ENCODE measurements around the gene CYTH1.

The CYTH1 gene, protein sequence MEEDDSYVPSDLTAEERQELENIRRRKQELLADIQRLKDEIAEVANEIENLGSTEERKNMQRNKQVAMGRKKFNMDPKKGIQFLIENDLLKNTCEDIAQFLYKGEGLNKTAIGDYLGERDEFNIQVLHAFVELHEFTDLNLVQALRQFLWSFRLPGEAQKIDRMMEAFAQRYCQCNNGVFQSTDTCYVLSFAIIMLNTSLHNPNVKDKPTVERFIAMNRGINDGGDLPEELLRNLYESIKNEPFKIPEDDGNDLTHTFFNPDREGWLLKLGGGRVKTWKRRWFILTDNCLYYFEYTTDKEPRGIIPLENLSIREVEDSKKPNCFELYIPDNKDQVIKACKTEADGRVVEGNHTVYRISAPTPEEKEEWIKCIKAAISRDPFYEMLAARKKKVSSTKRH

DNA sequence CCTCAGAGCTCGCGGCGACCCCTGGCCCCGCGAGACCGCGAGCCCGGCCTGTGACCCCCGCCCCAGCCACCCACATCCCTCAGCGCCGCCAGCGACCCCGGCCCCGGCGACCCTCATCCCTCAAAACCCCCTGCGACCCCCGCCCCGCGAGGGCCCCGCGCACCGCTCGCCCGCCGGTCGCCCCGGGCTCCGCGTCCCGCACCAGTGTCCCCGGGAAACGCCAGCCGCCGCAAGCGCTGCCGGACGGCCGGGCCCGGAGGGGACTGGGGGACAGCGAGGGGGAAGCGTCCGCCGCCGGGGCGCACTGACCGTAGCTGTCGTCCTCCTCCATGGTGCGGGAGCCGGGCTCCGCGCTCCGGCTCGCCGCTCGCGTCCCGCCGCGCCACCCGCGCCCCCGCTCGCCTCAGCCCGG lies at the start of gene CYTH1:
CYTH1 (minus strand) TSS at position 381 of the 412 bp plus-strand sequence; CDS start at position 331, 50 bp downstream.
- DNase-seq (ENCODE audit: low read depth): no peak

DNA sequence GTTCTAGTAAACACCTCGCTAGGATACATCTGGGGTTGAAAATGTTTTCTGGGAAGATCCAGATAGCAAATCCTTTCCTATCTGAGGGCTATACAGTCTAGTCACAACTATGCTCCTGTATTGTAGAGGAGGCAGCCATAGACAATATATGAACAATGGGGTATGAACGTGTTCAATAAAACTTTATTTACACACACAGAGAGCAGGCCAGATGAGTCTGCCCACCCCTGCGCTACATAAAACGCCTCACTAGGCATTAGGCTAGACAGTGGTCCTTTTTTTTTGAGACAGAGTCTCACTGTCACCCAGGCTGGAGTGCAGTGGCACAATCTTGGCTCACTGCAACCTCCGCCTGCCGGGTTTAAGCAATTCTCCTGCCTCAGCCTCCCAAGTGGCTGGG lies 47.4 kb upstream of the CYTH1 start:
- DNase-seq (ENCODE audit: low read depth): no peak

DNA sequence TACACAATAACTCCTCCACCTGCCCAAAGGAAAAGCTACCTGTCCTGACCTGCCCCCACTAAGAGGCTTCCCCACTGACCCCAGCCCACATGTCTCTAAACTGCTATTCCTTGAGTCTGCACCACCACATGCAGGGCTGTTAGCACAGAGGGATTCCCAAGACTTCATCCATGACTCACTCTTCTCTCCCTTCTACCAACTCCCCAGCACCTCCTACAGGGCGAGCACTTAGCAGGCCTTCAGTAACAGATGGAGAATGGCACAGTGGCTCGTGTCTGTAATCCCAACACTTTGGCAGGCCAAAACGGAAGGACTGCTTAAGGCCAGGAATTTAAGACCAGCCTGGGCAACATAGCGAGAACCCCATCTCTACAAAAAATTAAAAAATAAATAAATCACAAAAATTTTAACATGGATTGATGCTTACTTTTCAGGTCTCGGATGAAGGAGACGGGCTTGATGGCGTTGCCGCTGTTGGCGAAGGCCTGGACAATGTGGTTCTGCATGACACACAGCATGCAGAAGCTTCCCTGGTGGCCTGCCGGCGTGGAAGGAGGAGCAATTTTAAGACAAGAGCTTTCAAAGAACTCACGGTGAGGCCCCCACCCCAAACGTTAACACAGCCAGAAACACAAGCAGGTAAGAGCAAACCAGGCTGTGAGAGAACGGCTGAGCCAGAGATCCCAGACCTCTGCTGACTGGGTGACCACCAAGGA lies 46.6 kb upstream of the CYTH1 start:
- no peak for DNase-seq (ENCODE audit: low read depth)

DNA sequence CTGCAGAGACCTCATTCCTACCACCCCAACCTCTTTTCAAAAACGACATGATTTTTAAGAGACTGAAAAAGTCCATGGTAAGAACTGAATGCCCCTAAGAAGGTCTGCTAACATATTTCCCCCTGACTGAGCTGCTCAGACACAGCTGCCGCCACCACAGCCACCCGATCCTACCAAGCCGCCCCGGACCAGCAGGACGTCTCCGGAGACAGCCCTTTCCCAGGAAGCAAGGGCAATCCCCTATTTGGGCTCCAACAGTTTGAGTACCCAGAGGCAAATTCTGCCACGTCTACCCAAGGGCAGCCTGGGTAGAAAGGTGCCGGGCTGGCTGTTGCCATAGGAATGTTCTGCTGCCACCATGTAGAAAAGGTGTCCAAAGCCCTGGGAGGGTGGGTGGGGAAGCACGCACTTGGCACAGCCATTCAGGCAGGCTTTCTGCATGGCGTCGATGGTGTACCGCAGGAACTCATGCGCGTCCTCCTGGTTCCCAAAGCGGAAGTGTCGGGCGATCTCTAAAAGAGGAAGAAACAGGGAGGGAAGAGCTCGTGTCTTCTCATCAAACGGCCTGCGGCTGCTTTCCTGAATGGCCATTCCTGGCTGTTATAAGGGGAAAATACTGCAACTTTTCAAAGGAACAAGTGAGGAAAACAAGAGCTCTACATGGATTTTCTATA lies 44.9 kb upstream of the CYTH1 start:
- DNase-seq (ENCODE audit: low read depth): no peak

- no peak for DNase-seq (ENCODE audit: low read depth)
These were observed 44.3 kb upstream of the CYTH1 start for GRCh38 chr17:78826421-78826820.

GRCh38 chr17:78825696-78826095 lies 43.6 kb upstream of the CYTH1 start:
- DNase-seq (ENCODE audit: low read depth): no peak

DNA sequence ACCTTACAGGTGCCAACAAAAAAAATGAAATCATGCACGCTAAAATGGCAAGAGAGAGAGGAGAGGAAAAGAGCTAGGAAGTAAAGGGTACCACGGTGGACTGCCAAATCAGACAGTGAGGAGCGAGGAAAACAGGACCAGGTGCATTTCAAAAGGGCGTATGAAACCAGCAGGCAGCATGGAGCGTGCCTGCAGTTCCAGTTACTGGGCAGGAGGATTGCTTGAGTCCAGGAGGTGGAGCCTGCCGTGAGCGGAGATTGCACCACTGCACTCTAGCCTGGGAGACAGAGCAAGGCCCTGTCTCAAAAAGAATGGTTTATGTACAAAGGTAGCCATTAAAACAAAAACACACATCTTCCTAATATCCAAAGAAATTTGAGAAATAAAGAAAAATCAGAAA lies 42.2 kb upstream of the CYTH1 start:
- DNase-seq (ENCODE audit: low read depth): no peak

DNA sequence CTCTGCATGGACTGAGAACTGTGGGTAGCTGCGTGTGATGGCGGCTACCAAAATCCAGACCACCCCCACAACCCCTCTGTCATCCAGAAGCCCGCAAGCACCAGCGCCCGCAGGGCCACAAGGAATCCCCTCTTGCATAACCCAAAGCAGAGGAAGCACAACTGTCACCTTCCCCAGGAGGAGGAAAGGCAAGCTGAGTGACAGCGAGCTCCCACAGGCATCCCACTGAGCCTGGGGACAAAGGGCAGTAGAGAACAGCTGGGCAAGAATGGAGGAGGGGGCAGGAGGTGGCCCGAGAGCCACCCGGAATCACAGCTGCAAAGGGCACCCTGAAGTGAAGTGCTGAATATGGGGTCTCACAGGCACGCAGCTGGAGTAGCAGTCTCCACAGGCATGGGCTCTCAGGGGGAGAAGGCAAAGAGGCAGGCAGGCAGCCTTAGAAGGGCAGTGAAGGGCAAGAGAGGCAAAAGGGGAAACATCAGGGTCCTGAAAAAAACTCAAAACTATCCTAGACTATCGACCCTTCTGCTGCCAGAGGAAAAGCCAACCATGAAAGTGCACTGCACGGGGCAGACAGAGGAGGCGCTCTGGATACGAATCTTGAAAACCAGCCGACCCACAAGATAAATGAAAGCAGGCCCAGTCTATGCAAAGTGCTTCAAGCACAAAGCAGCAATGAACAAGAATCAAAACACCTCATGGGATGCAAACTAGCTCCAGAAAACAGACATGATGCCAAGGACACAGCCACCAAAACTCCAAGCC lies 41.4 kb upstream of the CYTH1 start:
- DNase-seq (ENCODE audit: low read depth): no peak

GRCh38 chr17:78822552-78822951 lies 40.5 kb upstream of the CYTH1 start:
- DNase-seq (ENCODE audit: low read depth): no peak

GRCh38 chr17:78821961-78822360 lies 39.9 kb upstream of the CYTH1 start:
- DNase-seq (ENCODE audit: low read depth): no peak

DNA sequence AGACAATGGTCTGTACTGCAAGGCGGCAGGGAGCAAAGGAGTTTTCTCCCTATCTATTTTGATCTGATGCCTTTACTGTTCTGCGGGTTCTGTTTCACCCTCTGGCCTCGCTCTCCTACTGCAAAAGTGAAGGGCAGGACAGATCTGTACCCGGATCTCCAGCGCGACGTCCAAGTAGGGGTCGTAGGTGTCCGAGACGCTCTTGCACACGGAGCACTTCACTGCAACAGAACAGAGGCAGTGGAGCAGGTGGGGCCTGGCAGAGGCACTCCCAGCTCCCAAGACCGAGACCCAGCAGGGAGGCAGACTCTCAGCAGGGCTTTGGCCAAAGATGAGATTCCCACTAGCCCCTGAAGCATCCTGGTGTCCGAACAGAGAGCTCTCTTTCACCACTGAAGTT lies 38.8 kb upstream of the CYTH1 start:
- DNase-seq (ENCODE audit: low read depth): no peak

- no peak for DNase-seq (ENCODE audit: low read depth)
These were observed 38.0 kb upstream of the CYTH1 start for GRCh38 chr17:78819806-78820792.

DNA sequence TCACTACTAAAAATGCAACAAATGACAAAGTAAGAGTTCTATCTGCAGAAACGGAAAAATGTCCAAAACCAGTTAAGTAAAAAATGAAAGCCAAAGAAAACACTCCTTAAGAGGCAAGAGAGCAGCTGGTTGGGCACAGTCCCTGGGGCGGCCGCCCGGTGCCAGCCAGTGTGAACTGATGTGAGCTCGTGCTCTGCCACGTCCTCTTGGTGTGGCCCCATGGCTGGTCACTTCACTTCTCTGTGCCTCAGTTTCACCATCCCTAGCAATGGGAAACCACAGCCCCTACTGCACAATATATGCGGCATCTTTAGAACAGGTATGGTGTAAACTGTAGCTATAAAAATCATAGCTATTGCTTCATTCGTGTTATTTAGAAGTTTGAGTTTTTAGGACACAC lies 37.3 kb upstream of the CYTH1 start:
- DNase-seq (ENCODE audit: low read depth): no peak

DNA sequence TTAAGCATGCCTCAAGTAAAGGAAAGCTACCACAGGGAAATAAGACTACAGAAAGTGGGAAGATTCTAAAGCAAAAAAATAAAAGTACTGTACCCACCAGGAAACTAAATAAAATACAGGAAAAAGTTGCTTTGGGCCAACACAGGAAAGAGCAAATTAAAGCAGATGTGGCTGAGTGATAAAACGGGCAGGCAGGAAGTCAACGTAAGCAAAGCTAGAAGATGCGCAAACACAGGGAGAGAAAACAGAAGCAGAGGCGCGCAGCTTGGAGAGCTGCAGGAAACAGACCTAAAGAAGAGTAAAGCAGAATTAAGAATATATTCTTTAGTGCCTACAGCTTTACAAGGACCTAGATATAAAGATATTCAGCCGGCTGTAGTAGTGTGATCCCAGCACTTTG lies 36.9 kb upstream of the CYTH1 start:
- DNase-seq (ENCODE audit: low read depth): no peak

GRCh38 chr17:78818152-78818846 lies 36.2 kb upstream of the CYTH1 start:
- DNase-seq (ENCODE audit: low read depth): no peak

GRCh38 chr17:78817123-78817522 lies 35.0 kb upstream of the CYTH1 start:
- DNase-seq (ENCODE audit: low read depth): peak; percentile 30

GRCh38 chr17:78815696-78816095 lies 33.6 kb upstream of the CYTH1 start:
- no peak for DNase-seq (ENCODE audit: low read depth)

DNA sequence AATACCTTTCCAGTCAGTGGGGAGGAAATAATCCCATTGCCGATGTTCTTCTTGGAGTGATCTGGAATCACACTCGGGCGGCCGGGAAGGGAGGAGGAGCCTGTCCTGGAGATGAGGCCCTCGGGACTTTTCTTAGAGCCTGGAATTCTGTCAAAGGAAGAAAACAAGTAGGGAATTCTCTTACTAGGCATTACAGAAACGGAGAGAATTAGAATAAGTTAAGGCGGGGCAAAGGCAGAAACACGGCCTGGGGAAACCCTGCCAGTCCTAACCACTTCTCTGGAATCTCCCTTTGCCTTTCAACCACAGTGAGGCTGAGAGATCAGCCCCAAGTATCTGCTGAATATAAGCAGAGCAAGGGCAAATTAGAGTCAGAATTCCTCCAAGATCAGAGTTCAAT lies 30.8 kb upstream of the CYTH1 start:
- DNase-seq (ENCODE audit: low read depth): no peak

GRCh38 chr17:78808163-78808562 lies 26.1 kb upstream of the CYTH1 start:
- no peak for DNase-seq (ENCODE audit: low read depth)

- no peak for DNase-seq (ENCODE audit: low read depth)
These were observed 24.4 kb upstream of the CYTH1 start for GRCh38 chr17:78806451-78806850.

Measured in stimulated activated CD4-positive, alpha-beta T cell treated with anti-CD3 and anti-CD28 coated beads, Interleukin-2, amount 100 ng/mL, for 4 hours (primary cell).